NOMO-1 (cell line): Measurements from ENCODE around the gene CDC42.
"Not testable (repeated sequence)": the region's sequence is repeated elsewhere in the genome, so short reads cannot be mapped to it uniquely, and the experiment has no call there.

Source experiments
- DNase-seq, 2 experiments: peaks; one replicate each; lab custom pipeline; 2025; ENCODE audit not compliant: unreplicated experiment in 2 of 2; lab: John Stamatoyannopoulos, UW

CDC42 gene

DNA sequence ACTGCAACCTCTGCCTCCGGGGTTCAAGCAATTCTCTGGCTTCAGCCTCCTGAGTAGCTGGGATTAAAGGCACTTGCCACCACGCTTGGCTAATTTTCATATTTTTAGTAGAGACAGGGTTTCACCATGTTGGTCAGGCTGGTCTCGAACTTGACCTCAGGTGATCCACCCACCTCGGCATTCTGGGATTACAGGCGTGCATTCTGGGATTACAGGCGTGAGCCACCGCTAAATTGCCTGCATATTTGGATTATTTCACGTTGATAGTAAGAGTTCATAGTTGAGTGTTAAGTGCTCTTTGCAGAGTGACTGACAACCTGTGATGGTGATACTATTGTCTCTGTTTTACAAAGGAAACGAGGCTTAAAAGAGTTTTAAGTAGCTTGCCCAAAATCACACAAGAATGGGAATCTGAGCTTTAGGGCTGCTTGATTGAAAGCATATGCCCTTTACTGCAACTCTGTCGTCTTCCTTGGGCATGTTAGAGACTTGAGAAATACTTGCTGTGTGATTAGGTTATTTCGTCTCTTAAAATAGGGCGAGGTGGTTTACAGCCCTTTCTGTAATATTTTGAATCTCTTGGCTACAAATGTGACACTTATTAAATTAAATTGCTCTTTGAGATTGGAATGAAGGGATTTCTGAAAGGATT is 12.4 kb downstream of the CDC42 start:
- no peak for DNase-seq

DNA sequence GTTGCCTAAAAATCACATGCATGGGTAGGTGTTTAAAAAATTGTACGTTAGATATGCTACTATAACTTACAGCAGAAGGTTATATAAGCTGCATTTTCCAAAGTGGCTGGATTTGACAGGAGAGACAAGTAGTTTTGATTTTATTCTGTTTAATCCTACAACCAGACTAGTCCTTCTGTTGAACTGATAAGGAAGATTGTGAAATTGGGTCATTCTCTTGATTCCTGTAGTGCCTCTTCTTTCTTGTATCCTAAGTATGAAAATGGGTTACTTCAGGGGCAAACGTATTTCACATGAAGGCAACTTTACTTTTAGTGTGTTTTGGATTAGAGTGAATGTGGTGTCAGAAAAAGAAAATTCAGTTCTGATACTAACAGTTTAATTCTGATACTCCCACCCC is 19.0 kb downstream of the CDC42 start:
- no peak for DNase-seq

DNA sequence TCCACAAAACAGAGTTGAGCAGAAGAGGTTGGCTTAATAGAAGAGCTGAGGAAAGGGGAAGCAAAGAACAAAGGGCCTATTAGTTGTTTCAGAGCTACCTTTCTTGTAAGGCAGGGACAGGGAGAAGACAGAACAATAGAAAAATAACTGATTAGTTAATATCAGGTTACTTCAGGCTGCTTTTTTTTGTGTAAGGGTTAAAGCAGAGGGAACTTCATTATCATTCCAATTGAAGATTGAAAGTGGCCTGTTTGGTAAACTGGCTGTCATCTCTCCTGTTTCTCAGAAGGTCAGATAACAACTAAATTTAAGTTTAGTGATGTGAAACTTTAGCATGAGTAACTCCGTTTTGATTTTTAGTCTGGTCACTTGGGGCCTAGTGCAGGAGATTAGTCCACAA is 22.3 kb downstream of the CDC42 start:
- peak in 1 of 2 experiments; percentile 58 for DNase-seq

DNA sequence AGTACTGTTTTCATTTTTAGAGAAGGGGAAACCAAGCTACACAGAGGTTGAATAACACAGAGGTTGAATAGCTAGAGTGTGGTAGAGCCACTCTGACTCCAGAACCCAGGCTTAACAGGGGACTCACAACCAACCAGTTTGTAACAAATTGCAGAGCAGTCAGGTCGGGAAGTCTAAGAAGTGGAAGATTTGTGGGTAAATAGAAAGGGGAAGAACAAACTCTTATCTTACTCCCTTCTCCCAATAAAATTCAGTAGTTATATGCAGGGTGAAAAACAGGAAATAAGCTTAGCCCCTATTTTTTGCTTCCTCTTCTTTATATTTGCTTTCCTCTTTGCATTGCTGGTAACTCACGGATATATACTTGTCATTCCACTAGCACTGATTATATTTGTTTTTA is 23.2 kb downstream of the CDC42 start:
- peak; percentile 51 to 89 for DNase-seq

DNA sequence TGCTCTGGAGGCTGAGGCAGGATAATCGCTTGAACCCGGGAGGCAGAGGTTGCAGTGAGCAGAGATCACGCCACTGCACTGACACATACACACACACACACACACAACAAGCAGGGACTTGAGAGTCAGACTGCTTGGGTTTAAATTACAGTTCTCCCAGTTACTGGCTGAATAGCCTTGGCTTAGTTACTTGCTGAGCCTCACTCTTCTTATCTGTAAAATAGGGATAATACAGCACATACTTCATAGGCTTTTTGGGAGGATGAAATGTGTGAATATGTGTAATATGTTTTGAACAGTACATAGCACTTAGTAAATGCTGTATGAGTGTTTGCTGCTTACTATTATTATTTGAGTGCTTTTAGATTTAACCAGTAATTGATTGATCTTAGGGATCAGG is 23.8 kb downstream of the CDC42 start:
- DNase-seq: no peak

DNA sequence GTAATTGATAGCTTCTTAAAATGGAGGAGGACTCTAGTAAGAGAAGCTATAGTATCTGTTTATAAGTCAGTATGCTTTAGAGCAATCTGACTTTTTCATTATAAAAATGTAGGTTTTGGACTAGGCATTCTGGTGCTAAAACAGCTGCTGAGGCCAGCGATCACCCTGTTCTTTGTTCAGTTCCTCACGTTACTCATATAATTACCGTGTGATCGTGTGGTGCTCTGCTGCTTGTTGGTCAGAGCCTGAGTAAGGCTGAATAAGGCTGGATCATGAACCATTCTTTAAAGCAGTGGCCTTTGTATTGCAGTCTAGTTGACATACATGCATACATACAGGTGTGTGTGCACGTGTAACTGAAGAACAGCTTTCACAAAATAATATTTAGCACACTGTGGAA is 25.2 kb downstream of the CDC42 start:
- DNase-seq: peak in 1 of 2 experiments; percentile 15

DNA sequence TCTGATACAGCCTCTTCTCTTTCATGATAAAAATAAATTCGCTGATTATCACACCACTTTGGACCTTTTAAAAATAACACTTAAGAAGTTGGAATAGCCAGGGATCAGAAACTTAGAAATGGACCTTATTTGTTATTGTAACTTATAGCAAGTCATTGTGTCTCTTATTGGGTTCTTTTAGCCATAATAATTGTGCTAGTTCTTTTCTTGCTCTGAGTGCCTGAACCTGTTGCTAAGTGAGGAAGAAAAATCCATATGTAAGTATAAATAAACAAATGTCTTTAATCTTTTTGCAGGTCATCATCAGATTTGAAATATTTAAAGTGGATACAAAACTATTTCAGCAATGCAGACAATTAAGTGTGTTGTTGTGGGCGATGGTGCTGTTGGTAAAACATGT is 25.6 kb downstream of the CDC42 start:
- no peak for DNase-seq

DNA sequence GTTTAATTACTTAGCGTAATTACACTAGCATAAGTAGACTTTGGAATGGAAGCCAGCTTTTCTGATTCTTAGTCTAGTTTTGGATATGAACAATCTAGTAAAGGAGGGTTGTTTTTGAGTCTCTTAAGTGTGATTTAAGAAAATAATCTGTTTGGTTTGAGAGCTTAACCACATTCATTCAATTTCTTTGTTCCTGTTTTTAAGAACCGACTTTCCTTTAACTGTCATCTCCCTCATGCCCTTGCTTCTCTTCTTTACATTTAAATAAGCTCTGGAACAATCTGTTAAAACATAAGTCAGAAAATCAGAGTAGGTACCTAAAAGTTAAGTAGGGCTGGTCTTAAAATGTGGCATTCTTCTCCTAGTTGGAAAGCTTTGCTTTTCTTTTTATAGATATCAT is 27.7 kb downstream of the CDC42 start:
- peak in 1 of 2 experiments; percentile 60 for DNase-seq

DNA sequence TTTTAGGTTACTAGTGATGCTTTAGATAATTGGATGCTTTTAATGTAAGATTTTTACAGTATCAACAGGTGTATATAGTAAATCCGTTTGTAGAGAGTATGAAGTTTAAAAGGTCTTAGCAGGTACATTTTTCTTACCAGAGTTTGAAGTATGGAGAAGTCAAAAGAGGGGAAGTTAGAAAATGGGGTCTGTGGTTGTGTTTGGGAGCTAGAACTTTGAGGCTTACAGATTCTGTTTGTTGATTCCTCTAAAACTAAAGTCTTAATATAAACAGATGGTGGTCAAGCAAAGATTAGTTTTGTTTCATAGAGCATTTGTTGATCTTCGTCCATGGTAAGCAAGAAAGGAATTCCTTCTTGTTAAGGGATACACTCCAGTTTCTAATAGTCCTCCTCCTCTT is 35.8 kb downstream of the CDC42 start:
- DNase-seq: peak in 1 of 2 experiments; percentile 14

DNA sequence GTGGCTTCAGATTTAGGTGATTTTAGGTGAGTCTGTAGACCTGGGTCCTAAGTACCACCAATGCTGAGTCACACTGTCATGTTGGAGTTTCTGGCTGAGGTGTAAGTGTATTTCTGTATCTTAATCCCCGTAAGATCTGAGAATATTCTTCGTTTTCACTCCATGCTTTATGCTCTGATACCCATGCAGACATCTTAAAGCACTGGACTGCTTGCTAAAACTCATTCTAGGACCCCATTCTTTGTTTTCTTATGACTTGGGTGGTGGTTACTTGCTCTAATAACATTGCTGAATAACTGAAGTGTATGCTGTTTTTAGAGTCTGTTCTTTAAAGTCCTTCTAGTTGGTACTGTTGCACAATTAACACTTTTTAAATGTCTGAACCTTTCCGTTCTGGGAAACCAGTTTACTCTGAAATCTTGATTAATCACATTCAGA is 36.6 kb downstream of the CDC42 start:
- no peak for DNase-seq

DNA sequence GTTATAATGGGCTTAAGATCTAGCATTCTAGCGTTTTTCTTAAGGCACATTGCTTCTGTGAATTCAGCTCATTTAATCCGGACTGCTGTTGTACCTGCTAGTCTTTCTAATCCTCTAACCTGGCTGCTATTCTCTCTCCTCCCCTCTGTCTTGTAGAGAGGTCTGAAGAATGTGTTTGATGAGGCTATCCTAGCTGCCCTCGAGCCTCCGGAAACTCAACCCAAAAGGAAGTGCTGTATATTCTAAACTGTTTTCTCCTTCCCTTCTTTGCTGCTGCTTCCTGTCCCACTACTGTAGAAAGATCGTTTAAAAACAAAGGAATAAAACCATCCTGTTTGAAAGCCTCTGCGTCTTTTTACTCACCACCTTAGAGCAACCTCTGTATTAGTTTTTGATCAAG is 37.3 kb downstream of the CDC42 start:
- peak in 1 of 2 experiments; percentile 29 for DNase-seq

DNA sequence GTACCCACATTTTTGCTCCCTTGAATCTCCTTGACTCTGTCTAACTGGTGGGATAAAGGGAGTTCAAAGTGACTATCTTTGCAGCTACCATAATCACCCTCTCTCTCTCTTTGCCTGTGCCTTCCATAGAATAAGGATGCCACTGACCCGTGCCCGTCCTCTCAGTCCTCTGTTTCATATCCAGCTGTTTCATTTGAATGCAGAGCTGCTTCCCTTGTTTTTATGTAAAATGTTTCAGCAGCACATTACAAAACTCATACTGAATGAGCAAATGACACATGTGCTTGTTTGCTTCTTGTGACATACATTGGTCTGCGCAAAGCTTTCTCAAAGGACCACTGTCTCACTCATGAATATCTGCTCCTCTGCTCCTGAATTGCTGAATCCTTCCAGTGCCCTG is 38.4 kb downstream of the CDC42 start:
- DNase-seq: no peak

DNA sequence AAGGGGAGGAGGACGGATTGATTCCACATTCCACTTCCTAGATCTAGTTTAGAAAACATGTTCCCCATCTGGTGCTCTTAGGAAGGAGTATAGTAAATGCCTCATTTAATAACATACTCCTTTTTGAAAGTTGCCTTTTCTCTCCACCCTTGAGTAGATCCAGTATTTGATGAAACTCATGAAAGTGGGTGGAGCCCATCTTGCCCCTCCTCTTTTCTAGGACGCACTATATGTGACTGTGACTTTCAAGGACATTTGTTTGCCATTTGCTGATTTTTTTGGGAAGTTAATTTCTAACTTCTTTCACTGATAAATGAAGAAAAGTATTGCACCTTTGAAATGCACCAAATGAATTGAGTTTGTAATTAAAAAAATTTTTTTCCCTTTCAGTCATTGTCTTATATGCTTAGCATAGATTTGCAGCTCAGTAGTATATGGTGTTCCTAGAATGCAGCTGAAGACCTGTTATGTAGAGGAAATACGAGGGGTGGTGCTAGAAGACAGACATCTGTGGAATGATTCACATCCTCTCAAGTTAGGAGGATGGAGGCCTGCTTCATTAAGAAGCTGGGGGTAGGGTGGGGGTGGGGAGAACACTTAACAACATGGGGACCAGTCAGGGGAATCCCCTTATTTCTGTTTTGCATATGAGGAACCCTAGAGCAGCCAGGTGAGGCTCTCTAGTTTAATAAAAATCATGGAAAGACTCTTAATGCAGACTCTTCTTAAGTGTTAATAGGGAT is 39.7 kb downstream of the CDC42 start:
- DNase-seq: not testable (repeated sequence)

DNA sequence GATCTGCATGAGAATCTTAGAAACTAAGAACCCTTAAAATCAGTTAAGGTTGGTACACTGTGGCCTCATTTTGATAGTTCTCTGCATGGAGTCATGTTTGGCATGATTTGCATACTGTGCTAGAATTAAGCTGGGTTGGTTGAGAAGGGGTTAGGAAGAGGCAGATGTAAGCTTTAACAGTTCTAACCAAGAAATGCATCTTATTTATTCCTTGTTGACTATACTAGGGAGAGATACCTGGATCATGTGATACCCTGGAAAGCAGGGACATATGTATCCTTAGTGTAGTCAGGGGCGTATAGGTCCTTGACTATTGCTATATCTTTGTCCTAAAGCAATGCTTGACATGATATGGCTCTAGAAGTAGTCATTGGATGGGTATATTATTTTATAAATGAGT is 41.0 kb downstream of the CDC42 start:
- DNase-seq: no peak

DNA sequence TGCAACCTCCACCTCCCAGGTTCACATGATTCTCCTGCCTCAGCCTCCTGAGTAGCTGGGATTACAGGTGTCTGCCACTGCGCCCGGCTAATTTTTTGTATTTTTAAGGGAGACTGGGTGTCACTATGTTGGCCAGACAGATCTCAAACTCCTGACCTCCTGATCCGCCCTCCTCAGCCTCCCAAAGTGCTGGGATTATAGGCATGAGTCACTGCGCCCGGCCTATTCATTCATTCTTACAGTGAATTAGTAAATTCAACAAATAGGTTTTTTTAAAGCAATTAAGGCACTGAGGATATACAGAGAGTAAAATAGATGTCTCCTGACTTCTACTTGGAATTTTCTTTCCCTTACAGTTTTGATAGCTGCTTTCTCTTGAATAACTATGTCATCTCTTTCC is 43.5 kb downstream of the CDC42 start:
- DNase-seq: no peak

DNA sequence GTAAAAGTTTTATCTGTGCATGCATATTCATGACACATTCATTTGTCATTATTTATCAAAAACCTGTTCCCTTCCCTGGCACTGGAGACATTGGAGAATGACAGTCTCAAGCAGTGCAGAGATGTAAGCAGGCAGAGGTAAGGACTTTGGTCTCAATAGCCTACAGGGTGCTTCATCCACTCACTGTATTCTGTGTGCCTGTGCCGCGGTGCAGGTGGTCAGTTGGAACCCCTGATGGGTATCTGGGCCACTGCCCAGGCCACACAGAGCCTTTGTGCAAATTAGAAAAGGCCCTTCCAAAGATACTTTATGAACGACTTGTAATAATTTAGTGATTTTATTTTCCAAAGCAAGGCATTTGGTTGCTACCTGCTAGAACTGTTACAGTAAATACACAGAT is 44.0 kb downstream of the CDC42 start:
- DNase-seq: no peak

DNA sequence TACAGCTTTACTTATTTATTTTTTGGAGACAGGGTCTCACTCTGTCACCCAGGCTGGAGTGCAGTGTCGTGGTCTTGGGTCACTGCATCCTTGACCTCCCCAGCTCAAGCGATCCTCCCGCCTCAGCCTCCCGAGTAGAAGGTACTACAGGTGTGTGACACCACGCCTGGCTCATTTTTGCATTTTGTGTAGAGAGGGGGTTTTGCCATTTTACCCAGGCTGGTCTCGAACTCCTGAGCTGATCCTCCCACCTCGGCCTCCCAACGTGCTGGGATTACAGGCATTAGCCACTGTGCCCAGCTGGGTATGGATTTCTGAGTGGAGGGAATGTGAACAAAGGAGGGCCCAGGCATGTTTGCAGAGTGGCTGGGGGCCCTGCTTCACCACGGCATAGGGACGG is 46.2 kb downstream of the CDC42 start:
- no peak for DNase-seq

DNA sequence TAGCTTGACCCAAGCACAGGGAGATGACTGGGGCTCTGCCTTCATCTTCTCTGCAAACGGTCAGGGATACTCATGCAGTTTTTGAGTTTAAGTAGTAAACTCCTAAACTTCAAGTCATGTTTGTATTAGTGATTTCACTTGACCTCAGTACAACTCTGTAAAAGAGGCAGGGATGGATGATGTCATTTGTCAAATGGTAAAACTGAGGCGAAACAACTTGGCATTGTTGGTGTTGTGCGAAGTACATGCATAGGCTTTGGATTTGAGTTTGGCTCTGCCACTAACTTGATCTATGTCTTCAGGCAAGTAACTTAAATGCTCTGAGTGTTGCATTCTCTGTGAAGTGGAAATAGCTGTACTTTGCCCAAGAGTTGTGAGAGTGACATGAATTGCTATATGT is 47.7 kb downstream of the CDC42 start:
- no peak for DNase-seq

DNA sequence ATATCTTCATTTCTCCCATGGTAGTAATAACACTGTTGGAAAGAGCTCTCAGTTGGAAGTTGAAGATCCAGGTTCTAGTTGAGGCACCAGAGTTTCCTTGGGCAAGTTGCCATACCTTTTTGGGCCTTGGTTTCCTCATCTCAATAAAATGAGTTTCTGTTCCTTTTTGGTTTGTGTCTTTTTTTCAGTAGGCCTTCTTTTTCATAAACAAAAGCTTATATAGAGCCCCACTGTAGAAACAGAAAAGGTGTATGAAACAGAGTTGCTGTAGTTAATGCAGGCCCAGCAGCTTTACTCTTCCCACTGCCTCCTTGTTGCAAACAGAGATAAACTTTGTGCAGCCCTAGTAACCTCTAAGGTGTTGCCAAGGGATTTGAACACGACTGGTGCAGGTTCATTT is 48.7 kb downstream of the CDC42 start:
- peak in 1 of 2 experiments; percentile 12 for DNase-seq

DNA sequence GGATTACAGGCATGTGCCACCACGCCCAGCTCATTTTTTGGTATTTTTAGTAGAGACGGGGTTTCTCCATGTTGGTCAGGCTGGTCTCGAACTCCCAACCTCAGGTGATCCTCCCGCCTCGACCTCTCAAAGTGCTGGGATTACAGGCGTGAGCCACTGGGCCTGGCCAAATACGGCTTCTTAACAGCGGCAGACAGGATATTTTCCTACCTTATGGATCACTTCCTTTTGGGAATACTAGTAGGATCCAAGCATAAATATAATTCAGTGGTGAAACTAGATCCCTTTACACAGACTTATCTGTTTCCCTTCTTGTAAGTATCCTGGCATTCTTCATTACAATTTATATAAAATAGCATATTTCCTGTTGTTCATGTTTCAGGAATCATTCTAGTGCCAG is 49.5 kb downstream of the CDC42 start:
- no peak for DNase-seq

DNA sequence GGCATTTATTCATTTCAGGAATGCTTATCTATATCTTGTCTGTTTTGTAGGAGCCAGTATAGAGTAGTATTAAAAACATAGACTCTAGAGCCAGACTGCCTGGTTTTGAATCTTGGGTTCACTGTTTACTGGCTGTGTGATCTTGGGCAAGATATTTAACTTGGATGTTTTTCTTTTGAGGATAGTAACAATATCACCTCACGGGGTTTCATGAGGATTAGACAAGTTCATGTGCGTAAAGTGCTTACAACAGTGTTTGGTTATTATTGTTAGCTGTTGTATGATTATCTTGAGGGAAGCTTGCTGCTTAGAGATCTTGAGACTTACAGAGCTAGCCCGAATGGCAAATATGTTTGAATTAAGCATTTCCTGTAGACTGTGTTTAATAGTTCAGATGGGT is 50.2 kb downstream of the CDC42 start:
- DNase-seq: no peak

DNA sequence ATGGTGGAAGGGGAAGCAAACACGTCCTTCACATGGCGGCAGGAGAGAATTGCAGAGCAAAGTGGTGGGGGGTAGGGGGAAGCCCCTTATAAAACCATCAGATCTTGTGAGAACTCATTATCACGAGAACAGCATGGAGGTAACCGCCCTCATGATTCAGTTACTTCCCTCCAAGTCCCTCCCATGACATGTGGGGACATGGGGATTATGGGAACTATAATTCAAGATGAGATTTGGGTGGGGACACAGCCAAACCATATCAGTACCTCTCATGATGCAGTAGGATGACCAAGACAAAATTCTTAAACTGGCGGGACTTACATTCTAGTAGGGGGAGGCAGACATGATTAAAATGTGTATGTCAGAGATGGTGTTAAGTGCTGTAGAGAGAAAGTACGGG is 51.6 kb downstream of the CDC42 start:
- no peak for DNase-seq
